ENCODE measurements around the gene STIM1.

Gene STIM1

GRCh38 chr11:3955299-3955665 is 99.8 kb downstream of the STIM1 start:
- TF ChIP-seq CTCF (conservative IDR thresholded peaks at IDR 0.05), result no peak
- no peak overlapping the region for H3K27ac ChIP-seq

- no peak for TF ChIP-seq CTCF (conservative IDR thresholded peaks at IDR 0.05)
- no peak overlapping the region for H3K27ac ChIP-seq
Observed at GRCh38 chr11:3956038-3956437, 100.6 kb downstream of the STIM1 start.

- no peak overlapping the region for H3K27ac ChIP-seq
- TF ChIP-seq CTCF (conservative IDR thresholded peaks at IDR 0.05), result no peak
Observed at GRCh38 chr11:3956748-3957147, 101.3 kb downstream of the STIM1 start.

- no peak for TF ChIP-seq CTCF (conservative IDR thresholded peaks at IDR 0.05)
- H3K27ac ChIP-seq, result no peak overlapping the region
Observed at GRCh38 chr11:3957437-3957836, 102.0 kb downstream of the STIM1 start.

- no peak for TF ChIP-seq CTCF (conservative IDR thresholded peaks at IDR 0.05)
- no peak overlapping the region for H3K27ac ChIP-seq
Observed at GRCh38 chr11:3958281-3958680, 102.8 kb downstream of the STIM1 start.

- no peak overlapping the region for H3K27ac ChIP-seq
- no peak for TF ChIP-seq CTCF (conservative IDR thresholded peaks at IDR 0.05)
Observed at GRCh38 chr11:3959015-3959902, 103.8 kb downstream of the STIM1 start.

- no peak for TF ChIP-seq CTCF (conservative IDR thresholded peaks at IDR 0.05)
- no peak overlapping the region for H3K27ac ChIP-seq
Observed at GRCh38 chr11:3959903-3960265, 104.4 kb downstream of the STIM1 start.
